ENCODE measurements around the gene NME9. TPM values are rescaled to one million over a fixed set of nuclear protein-coding genes. Genes with fewer than 3 reads are reported as not detected.

NME9 gene
- total and polyA plus RNA-seq, 10 of the 15 experiments (the other 5 are each of a cell fraction or from before 2014, with no cell fraction given): 0.09 to 0.68 (median 0.22) TPM; not detected in 6

- Histone ChIP-seq H3K4me2 (ENCODE audit: control insufficient read depth, insufficient read depth) (no peak overlapping the region), H3K9ac (ENCODE audit: control insufficient read depth, insufficient read depth, low read length) (no peak overlapping the region), H3K27me3 (replicated peaks in 1 of 2; ENCODE audit: control insufficient read depth in 2 of 2, insufficient read depth in 2 of 2, low read length in 1 of 2) (no peaks in the 10 kb centered on the region), H3K36me3 (ENCODE audit: control insufficient read depth in 2 of 2, insufficient read depth in 2 of 2, low read length in 1 of 2) (no peaks in the 10 kb centered on the region), H3K9me3 (replicated peaks; ENCODE audit: control insufficient read depth, insufficient read depth, low read length) (no peaks in the 10 kb centered on the region), H3K4me3 (no peak overlapping the region), H3K4me1 (ENCODE audit: control insufficient read depth, insufficient read depth, low read length) (peaks cover 6% of the 10 kb centered on the region; the same call in 1 of the 2 replicates), H4K20me1 (ENCODE audit: control insufficient read depth, insufficient read depth) (no peaks in the 10 kb centered on the region), H2AFZ (ENCODE audit: control insufficient read depth, low read depth, low read length) (no peak overlapping the region), H3K79me2 (ENCODE audit: control insufficient read depth, insufficient read depth, low read length) (no peaks in the 10 kb centered on the region), H3K27ac (ENCODE audit: control insufficient read depth, insufficient read depth) (no peak overlapping the region)
- SMC1A ChIA-PET (ENCODE audit: uncharacterized antibody, unreplicated experiment): interaction anchor here (0.9 to 1.0 kb wide), 2 partner anchors 10 to 13 kb away, joined by 3 read pairs; no protein-coding TSS in a partner anchor
- TF ChIP-seq BACH1 (IDR thresholded peaks at IDR 0.05; ENCODE audit: borderline replicate concordance): no peak
- TF ChIP-seq EGR1 (IDR thresholded peaks at IDR 0.05; ENCODE audit: borderline replicate concordance in 1 of 2, low read depth in 2 of 2, low read length in 2 of 2): peak in 1 of 2 experiments; percentile 46; a peak in 1 of 3 replicates
- DNase-seq (ENCODE audit: low read depth, low spot score) (no peak), ATAC-seq (0 out of 3 replicates have a peak, but pooled peaks have one; percentile 36), FAIRE-seq (no peak)
- whole genome bisulfite sequencing (ENCODE audit: insufficient coverage, insufficient replicate concordance, low lambda C conversion rate, missing lambda C conversion rate): 63% methylated on average over 1 of the region's 1 CpG
- CTCF ChIA-PET: interaction anchor here (1.0 kb wide), 1 partner anchor 8 kb away, joined by 3 read pairs; no protein-coding TSS in a partner anchor
- intact Hi-C loops (cut with micrococcal nuclease; ENCODE audit: unreplicated experiment): no loop called here
- POLR2A ChIA-PET: no interaction called here
- in situ Hi-C loops (cut with MboI): no loop called here
- RAD21 ChIA-PET (ENCODE audit: unreplicated experiment): no interaction called here
- no TSS peak for BruUV-seq (replicated peaks)
These were observed 71.7 kb downstream of the NME9 start for GRCh38 chr3:138257986-138258385.

GRCh38 chr3:138256022-138256421 lies 73.6 kb downstream of the NME9 start:
- ChIA-PET POLR2A (no interaction called here), CTCF (no interaction called here), SMC1A (ENCODE audit: uncharacterized antibody, unreplicated experiment) (no interaction called here), RAD21 (ENCODE audit: unreplicated experiment) (no interaction called here)
- 100% methylated on average over 1 of the region's 1 CpG for WGBS (ENCODE audit: insufficient coverage, insufficient replicate concordance, low lambda C conversion rate, missing lambda C conversion rate)
- Histone ChIP-seq H3K4me2 (ENCODE audit: control insufficient read depth, insufficient read depth) (no peak overlapping the region), H3K4me3 (no peak overlapping the region), H3K9me3 (replicated peaks; ENCODE audit: control insufficient read depth, insufficient read depth, low read length) (no peaks in the 10 kb centered on the region), H3K4me1 (ENCODE audit: control insufficient read depth, insufficient read depth, low read length) (peaks cover 6% of the 10 kb centered on the region; the same call in 1 of the 2 replicates), H4K20me1 (ENCODE audit: control insufficient read depth, insufficient read depth) (no peaks in the 10 kb centered on the region), H3K27ac (ENCODE audit: control insufficient read depth, insufficient read depth) (no peak overlapping the region), H3K9ac (ENCODE audit: control insufficient read depth, insufficient read depth, low read length) (no peak overlapping the region), H3K36me3 (ENCODE audit: control insufficient read depth in 2 of 2, insufficient read depth in 2 of 2, low read length in 1 of 2) (no peaks in the 10 kb centered on the region), H2AFZ (ENCODE audit: control insufficient read depth, low read depth, low read length) (no peak overlapping the region), H3K27me3 (replicated peaks in 1 of 2; ENCODE audit: control insufficient read depth in 2 of 2, insufficient read depth in 2 of 2, low read length in 1 of 2) (no peaks in the 10 kb centered on the region), H3K79me2 (ENCODE audit: control insufficient read depth, insufficient read depth, low read length) (no peaks in the 10 kb centered on the region)
- ATAC-seq: no peak
- no peak for FAIRE-seq
- BruUV-seq (replicated peaks): no TSS peak
- intact Hi-C loops (cut with micrococcal nuclease; ENCODE audit: unreplicated experiment): no loop called here
- in situ Hi-C loops (cut with MboI): no loop called here
- no peak for DNase-seq (ENCODE audit: low read depth, low spot score)
- TF ChIP-seq PML (IDR thresholded peaks at IDR 0.05; ENCODE audit: low read length) (no peak), HSF1 (IDR thresholded peaks at IDR 0.05; ENCODE audit: low read depth, low read length) (no peak), E2F8 (IDR thresholded peaks at IDR 0.05; ENCODE audit: low read depth, partially characterized antibody) (no peak), ZBTB40 (IDR thresholded peaks at IDR 0.05; ENCODE audit: borderline replicate concordance) (no peak), TBL1XR1 (IDR thresholded peaks at IDR 0.05; ENCODE audit: low read depth, low read length) (no peak)

Measured in GM12878 (cell line).